Measurements from ENCODE around the gene PLPP1.
A peak's percentile ranks its signal among the peaks of the same experiment; 100 is the strongest.

The PLPP1 gene

GRCh38 chr5:55534436-55535198 lies at the start of gene PLPP1:
Gene PLPP1 (minus strand): TSS chr5:55534964. CDS start chr5:55534629, 335 bp downstream.
- peak; percentile 97 for DNase-seq (ENCODE audit: low spot score)

GRCh38 chr5:55583578-55583977 lies 48.8 kb upstream of the PLPP1 start:
- DNase-seq (ENCODE audit: low spot score) = no peak

GRCh38 chr5:55582256-55582655 lies 47.5 kb upstream of the PLPP1 start:
- DNase-seq (ENCODE audit: low spot score) = no peak

GRCh38 chr5:55580042-55580441 lies 45.3 kb upstream of the PLPP1 start:
- no peak for DNase-seq (ENCODE audit: low spot score)

GRCh38 chr5:55578771-55579170 lies 44.0 kb upstream of the PLPP1 start:
- DNase-seq (ENCODE audit: low spot score) = no peak

- DNase-seq (ENCODE audit: low spot score) = no peak
Observed at GRCh38 chr5:55577353-55578060, 42.7 kb upstream of the PLPP1 start.

GRCh38 chr5:55576661-55577060 lies 41.9 kb upstream of the PLPP1 start:
- no peak for DNase-seq (ENCODE audit: low spot score)

- DNase-seq (ENCODE audit: low spot score) = no peak
Observed at GRCh38 chr5:55575815-55576583, 41.2 kb upstream of the PLPP1 start.

- no peak for DNase-seq (ENCODE audit: low spot score)
Observed at GRCh38 chr5:55572600-55572999, 37.8 kb upstream of the PLPP1 start.

GRCh38 chr5:55572020-55572419 lies 37.3 kb upstream of the PLPP1 start:
- no peak for DNase-seq (ENCODE audit: low spot score)

GRCh38 chr5:55570570-55570969 lies 35.8 kb upstream of the PLPP1 start:
- DNase-seq (ENCODE audit: low spot score) = no peak

GRCh38 chr5:55570026-55570425 lies 35.3 kb upstream of the PLPP1 start:
- DNase-seq (ENCODE audit: low spot score) = peak; percentile 64

- DNase-seq (ENCODE audit: low spot score) = no peak
Observed at GRCh38 chr5:55569513-55569865, 34.7 kb upstream of the PLPP1 start.

GRCh38 chr5:55568654-55569512 lies 34.1 kb upstream of the PLPP1 start:
- DNase-seq (ENCODE audit: low spot score) = no peak

- DNase-seq (ENCODE audit: low spot score) = no peak
Observed at GRCh38 chr5:55564721-55565120, 30.0 kb upstream of the PLPP1 start.

- no peak for DNase-seq (ENCODE audit: low spot score)
Observed at GRCh38 chr5:55558484-55558883, 23.7 kb upstream of the PLPP1 start.

- no peak for DNase-seq (ENCODE audit: low spot score)
Observed at GRCh38 chr5:55557123-55557522, 22.4 kb upstream of the PLPP1 start.

- no peak for DNase-seq (ENCODE audit: low spot score)
Observed at GRCh38 chr5:55554585-55555202, 19.9 kb upstream of the PLPP1 start.

- DNase-seq (ENCODE audit: low spot score) = no peak
Observed at GRCh38 chr5:55551904-55552303, 17.1 kb upstream of the PLPP1 start.

GRCh38 chr5:55551358-55551757 lies 16.6 kb upstream of the PLPP1 start:
- DNase-seq (ENCODE audit: low spot score) = no peak

- no peak for DNase-seq (ENCODE audit: low spot score)
Observed at GRCh38 chr5:55547781-55548180, 13.0 kb upstream of the PLPP1 start.
